T-helper 1 cell treated with Interleukin-12 subunit alpha and Interleukin-12 subunit beta and Interleukin-4 antibody, amounts not matched to agents 30 ng/mL and 1 ng/mL, for 36 hours (primary cell): ENCODE data around the gene COPG2. TPM values are rescaled to one million over a fixed set of nuclear protein-coding genes. Genes with fewer than 3 reads are reported as not detected.

Experiments
- intact Hi-C: fragments of 100-400 bp; cut with micrococcal nuclease; formaldehyde crosslinking; loops from one replicate; pipeline ENCODE4 v1.15.1; 2024
- total RNA-seq: library from RNA; stranded (reverse); gene quantifications from 2 replicates; pipeline ENCODE4 v1.2.3, GENCODE V29; 2022

Gene COPG2
- total RNA-seq, 1 donor from 2014 or later, result 6.7 TPM

DNA sequence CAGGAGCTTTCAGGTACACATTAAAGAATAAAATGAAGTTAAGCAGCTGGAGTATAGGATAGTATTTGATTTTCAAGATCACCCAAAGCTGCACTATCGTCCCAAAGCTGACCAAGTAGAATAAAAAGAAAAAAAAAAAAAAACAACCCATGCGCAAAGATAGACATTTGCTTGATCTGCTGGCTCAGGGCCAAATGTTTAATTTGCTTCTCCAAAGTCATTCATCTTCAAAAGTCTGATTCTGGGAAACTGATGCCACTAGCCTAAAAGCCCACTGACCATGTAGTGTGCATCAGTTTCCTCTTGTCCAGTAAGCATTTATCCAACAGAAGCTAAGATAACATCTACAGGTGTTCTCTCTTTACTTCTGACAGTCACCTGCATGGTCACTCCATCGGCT, 162.2 kb downstream of the COPG2 start:
- intact Hi-C loops, result no loop called here

DNA sequence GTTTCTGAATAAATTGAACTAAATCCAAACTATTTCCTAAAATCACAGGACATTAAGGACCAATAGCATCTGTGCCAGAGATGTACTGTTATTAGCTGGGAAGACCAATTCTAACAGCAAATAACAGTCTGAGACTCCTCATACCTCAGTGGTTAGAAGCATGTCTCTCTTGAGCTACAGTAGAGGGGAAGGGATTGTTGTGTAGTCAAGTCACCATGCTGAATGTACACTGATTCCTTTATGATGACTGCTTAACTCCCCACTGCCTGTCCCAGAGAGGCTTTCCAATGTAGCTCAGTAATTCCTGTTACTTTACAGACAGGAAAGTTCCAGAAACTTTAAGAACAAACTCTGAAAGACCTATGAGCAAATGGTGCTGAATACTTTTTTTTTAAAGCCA, 162.8 kb downstream of the COPG2 start:
- intact Hi-C loops, result no loop called here

DNA sequence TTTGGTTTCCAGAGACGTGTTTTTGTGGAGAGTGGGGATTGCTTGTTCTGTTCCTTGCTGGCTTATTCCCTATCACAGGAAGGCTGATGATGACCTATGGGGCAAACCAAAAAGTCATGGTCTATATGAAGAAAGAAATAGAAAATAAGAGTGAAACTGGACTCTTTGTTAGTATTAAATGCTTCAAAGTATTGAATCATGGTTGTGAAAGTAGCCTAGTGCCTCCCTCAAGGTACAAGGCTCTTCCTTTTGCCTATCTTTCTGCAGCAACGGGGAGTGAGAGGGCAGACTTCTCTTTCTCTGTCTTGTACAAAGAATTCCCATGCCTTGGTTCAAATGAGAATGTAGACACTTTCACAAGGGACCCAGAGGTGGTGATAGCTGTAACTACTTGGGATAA, 167.6 kb downstream of the COPG2 start:
- intact Hi-C loops, result no loop called here

DNA sequence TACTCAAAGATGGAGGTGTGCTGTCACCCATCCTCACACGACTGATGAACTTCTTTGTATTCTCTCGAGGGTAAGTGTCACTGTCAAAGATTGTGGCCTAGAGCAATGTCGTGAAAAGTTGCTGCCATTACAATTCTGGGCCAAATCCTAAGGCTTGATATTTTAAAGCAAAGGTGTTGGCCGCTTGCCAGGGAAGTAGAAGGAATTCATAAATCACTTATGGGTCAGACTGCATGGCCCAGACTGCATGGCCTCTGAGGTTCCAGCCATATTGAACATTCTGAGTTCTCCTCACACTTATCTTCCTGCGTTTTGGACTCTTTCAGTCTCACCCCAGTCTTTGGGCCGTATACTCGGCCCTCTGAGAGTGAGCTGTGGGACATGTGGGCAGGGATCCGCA, 168.1 kb downstream of the COPG2 start:
- intact Hi-C loops, result no loop called here

DNA sequence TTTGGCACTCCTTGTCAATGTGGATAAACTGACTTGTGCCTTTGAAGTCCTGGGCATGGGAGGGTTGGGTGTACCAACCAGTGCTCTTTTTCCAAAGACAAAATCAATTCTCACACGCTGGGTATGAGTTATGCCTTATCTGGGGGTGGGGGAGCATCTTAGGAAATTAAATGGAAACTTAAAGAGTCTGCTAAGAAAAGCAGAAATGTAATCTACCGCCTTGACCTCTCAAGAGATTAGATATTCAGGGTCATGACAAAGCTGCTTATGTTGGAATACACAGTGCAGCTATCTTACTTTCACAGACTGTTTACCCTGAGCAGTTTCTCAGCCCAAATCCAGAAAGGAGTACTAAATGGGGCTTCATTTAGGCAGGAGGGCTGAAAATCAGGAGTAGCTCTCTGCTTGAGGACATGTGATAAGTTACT, 174.1 kb downstream of the COPG2 start:
- intact Hi-C loops, result no loop called here

DNA sequence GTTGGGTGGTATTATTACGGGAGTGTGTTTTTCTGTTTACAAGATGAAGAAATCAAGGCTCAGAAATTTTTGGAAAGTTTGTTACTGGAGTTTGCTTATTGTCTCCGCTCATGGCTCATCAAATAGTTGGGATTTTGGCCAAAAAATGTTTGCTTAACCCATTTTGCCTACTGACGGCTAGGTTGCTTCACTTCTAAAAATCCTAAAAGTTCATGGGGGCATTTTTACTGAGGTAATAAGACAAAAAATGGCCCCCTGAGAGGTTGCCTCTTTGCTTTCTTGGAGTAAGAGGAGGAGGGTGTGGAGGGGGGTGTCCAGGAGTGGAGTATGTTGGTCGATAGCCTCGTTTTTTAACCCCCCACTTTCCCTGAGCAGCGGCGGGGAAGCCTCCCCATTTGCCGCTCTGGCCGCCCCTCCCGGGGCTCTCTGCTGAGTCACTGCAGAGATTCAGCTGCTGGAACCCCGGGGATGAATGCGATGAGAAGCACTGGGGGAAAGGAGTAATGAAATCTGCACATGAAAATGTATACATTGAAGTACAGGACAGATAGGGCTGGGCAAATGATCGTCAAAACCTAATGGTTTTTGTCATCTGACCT, 175.2 kb downstream of the COPG2 start:
- intact Hi-C loops, result no loop called here

DNA sequence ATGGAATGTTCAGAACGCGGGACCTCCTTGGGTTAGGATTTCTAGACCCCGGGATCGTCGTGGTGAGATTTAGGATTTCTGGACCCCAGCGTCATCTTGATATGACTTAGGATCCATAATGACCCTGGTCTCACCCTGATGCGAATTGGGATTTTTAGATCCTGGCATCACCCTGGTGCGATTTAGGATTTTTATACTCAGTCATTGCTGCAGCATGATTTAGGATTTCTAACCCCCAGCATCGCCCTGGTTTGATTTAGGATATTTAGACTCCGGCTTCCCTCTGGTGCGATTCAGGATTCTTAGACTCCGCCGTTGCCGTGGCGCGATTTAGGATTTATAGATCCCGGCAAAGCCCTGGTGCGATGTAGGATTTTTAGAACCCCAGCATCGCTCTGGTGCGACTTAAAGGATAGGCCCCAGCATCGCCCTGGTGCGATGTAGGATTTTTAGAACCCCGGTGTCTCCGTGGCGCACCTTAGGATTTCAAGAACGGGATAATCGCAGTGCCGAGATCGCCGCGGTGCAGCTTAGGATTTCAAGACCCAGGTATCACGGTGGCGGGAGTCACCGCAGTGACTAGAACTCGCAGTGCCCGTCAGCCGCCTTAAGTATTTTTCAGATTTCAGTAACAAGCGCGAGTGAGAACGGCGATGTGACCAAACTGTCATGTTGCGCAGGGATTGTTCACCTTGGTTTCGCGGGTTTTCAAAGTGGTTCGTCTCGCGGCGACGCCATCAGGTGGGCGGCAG, 175.8 kb downstream of the COPG2 start:
- intact Hi-C loops, result no loop called here

DNA sequence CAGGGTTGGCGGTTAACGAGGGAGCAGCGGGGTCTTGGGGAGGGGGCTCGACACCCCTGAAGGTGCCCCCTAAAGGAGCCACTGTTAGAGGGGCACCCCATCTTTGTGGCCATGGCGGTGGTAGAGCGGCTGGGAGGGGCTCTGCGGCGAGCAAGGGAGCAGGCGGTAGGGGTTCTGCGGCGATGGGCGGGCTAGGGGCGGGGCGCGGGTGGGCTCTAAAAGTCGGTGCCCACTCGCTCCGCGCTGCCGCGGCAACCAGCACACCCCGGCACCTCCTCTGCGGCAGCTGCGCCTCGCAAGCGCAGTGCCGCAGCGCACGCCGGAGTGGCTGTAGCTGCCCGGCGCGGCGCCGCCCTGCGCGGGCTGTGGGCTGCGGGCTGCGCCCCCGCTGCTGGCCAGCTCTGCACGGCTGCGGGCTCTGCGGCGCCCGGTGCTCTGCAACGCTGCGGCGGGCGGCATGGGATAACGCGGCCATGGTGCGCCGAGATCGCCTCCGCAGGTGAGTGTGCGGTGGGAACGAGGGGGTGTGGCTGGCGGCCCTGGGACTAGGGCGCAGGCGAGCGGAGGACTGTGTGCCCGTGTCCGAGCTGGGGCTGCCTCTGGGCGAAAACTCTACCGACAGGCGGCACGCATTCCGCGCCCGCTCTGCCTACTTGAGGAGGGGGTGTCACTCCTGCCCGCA, 176.6 kb downstream of the COPG2 start, which contains the start of gene MEST:
TSS of gene MEST (plus strand) at position 245 of the 682 bp plus-strand sequence. CDS start at position 474, 229 bp downstream.
- intact Hi-C loops, result no loop called here

DNA sequence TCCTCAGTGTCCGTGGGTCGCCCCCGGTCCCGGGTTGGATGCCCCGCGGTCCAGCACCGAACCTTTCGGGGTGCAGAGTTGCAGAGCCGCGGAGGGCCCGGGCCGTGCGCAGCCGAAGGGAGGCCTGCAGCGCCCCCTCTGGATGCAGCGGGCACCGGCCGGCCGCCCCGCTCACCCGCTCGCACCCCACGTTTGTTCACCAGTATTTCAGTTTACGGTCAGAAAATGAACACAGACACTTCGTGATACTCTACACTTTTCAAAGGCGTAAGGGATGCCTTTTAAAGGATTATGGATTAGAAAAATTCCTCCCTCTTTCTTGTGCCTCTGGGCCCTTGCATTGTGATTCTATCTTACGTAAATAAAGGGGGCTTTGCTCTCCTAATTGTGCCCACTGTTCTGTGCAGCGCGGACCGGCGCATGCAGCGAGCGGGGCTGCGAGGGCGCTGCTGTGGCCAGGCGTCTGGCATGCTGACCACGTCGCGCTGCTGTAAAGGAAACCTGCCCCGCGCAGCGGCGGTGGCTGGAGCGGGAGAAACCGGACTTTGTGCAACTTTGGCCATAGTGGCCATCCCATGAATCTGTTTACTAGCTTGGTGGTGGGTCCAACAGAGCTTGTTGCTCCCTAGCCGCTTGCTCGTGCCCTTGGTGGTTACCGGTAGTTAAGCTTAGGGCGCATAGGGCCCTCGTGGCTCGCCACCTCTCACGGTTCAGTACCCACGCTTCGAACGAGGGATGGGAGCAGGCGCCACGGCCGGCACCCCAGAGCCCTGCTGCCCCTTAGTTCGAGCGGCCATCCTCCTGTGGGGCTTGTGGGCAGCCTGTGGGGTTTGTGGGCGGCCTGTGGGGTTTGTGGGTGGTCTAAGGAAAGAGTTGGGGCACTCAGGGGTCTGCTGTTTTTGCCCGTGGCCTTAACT, 177.4 kb downstream of the COPG2 start:
- intact Hi-C loops, result no loop called here

DNA sequence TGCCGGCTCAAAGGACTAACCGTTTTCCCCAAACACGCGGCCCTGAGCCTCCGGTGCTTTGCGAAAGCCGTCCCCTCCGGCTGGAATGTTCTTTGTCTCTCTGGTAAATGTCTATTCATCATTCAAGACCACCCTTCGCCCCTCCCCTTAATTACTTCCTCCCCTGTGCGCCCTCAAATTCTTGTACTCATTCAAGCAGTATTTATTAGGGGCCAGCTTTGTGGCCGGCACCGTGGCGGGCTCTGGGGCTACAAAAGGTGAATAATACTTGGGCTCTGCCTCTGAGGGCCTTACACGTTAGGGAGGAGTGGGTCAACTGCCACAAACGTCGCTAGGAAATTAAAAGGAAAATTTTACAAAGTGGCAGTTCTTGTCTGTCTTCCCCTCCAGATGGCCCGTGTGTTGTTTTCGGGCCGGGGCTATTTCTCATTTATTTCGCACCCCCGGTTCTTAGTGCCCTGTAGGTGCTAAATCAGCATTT, 178.2 kb downstream of the COPG2 start:
- intact Hi-C loops, result no loop called here

DNA sequence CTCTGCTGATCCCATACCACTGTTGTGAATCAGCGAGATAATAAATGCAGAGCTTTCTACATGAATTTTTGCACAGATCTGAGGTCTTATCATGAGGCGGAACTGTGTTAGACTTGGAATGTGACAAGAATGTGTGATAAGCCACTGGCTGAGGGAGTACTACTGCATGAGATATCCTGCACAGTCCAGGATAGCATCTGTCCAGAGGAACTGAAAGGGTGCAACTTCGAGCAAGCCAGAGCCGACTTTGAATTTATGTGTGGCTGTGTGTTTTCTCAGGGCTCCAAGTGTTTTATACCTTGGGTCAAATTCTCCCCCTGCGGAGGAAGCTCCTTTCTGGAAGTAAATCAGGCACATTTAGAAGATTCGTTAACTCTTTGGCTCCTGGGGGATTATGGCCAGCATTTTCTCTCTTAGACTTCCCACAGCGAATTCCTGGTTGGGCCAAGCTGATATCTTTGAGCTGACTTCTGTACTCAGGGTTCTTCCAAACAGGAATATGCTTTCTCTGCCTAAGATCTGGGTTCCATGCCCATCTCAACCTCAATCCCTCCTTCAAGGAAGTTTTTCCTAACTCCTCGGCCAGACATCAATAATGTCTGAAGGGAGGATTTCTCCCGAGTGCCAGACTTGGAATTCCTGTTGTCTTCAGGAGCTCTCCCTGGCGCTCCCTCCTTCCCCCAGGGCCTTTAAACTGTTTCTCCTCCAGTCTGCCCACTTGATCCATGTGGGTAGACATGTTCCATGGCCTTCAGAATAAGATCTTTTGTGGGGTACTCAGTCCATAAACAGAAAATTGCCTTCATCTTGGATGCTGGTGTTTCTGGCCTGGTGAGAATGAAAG, 179.2 kb downstream of the COPG2 start:
- intact Hi-C loops, result no loop called here

DNA sequence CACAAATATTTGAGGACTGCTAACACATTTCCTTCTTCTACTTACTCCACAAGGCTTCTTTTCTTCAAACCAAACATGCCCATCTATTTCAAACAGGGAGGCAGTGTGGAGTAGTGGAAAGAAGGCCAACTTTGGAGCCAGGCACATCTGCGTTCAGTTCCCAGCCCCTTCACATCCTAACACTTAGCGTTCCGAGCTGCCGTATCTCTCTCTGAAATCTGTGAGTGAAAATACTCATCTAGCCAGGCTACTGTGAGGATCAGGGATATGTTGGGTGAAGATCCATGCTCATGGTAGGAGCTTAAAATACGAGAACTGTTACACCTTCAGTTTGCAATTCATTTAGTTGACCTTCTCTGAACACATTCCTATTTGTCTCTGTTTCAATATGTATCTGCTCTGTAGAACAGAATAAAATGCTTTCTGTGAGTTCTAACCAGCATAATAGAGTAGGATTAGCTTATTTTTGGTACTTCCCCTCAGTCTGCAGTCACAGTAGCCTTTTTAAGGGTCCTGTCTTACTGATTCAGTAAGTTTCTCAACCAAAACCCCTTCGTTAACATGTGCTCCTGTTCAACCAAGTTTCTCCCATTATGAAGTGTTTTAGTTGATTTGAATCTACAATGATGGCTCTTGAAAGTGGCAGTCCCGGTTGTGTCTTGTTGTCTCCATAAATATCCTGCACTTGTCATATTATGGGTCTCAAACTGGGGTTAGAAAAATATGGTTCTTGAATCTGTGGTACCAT, 180.0 kb downstream of the COPG2 start:
- intact Hi-C loops, result loop anchor here (1.0 kb wide), 1 partner anchor 418 kb away; the partner anchor contains the start of gene KLHDC10

DNA sequence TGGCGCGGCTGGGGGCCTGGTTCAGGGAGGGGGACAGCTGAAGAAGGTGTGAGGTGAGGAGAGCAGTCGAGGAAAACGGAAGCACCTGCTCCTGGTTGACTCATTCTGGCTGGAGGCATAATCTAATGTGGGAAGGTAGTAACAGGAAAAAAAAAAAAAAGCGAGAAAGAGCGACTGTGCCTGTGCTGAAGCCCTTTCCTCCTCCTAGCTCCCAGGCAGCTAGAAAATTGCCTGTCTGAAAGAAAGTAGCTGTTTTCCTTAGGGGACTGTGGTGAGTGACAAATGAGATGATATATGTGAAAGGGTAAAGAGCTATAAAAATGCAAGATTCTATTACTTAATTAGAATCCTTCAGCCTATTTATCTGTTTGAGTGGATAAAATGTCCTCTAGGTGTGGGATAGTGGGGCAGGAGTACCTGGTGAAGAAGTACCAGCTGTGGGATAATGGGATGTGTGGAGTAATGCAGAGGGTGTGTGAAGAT, 181.6 kb downstream of the COPG2 start:
- intact Hi-C loops, result loop anchor here (1.0 to 2.0 kb wide), 6 partner anchors 46 to 346 kb away; partner anchors contain the start of genes CEP41, KLF14 and TMEM209

DNA sequence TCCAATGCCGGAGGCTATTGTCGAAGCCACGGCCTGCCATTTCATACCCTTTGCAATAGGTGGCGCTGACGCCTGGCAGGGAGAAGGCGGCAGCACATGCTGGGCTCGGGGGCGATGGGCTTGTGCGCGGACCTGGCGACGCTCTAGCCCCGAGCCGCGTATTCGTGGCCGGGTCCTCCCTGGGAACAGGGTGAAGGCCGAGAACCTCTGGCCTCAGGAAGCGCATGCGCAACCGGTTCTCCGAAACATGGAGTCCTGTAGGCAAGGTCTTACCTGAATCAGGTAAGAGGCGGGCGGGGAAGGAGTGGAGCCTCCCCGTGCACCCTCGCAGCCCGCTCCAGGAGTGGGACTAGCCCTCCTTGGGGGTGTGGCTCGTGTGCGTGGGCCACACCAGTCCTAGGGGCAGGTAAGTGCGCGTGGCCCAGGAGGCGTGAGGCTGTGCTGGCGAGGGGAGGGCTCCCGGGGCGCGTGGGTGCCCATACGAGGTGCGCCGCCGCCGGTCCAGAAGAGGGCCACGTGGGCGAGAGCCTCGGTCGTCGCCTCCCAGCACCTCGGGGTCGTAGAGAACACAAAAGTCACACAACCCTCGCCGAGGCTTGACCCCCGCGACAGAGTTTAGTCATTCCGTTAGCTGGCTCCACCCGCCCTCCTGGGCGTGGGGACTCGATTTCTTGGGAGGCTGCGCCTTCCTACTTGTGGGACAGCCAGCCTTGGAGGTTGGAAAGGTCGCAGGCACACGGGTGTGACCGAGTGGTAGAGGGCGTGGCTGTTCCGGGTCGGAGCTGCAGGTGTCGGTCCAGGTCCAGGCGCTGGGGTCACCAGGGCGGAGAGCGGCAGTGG, 182.2 kb downstream of the COPG2 start:
- intact Hi-C loops, result loop anchor here (1.0 to 2.0 kb wide), 6 partner anchors 46 to 346 kb away; partner anchors contain the start of genes CEP41, KLF14 and TMEM209

DNA sequence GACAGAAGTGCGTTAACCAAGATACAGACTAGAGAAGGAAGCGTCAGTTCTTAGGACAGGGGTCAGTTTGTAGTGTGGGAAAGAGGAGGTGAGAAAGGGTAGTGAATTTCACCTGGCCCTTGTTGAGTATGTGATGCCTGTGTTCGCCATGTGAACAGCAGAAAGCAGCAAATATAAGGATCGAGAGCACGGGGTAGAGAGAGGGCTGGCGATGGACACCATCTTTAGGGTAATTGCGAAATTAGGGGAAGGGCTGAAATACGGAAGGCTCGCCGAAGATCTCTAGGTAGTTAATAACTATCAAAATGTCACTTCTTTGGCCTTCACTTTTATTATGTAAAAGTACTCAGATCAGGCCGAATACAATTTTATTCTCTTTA, 182.8 kb downstream of the COPG2 start:
- intact Hi-C loops, result loop anchor here (1.0 to 2.0 kb wide), 6 partner anchors 45 to 347 kb away; partner anchors contain the start of genes CEP41, KLF14 and TMEM209

DNA sequence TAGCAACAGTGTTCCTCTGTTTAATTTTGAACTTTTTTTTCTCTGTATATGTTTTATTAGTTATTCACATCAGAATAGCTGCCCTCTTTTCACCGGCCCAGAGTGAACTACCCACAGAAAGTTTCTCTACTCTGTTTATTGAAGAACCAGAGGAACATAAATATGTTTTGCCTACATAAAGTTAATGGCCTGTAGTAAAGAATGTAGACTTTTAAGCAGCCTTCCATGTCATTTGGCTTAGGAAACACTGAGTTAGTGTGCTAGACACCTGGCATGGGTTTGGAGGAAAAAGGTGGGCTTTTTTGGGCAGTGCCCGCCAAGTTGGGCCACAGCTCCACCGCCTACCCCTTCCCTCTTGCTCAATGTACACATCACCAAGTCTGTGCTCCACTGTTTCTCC, 185.5 kb downstream of the COPG2 start:
- intact Hi-C loops, result no loop called here

DNA sequence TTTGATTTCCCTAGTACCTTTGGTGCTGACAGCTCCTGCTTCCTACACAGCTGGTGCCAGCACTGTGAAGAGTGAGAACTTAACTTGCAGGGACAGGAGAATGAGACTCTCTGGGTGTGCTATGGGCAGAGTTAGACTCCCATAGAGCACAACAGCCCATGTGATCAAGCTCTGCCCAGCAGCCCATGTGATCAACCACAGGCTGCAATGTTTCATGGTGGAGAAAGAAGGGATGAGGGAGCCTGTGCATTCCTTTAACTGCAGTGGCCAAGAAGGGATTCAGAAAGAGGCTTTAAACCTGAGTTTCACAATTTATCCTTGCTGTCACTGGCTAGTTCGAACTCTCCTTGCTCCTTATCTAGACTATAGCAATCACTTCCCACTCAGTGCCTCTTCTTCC, 186.7 kb downstream of the COPG2 start:
- intact Hi-C loops, result no loop called here
